Hematopoietic multipotent progenitor cell (in vitro differentiated cells): ENCODE measurements around the gene FARS2. TPM values are rescaled to one million over a fixed set of nuclear protein-coding genes. Genes with fewer than 3 reads are reported as not detected.

Experiments used
- DNase-seq, 3 donors: peaks; one replicate each; pipeline ENCODE4 v3.0.0-alpha.2; 2011 to 2015; ENCODE audit warnings: low read depth in 2 of 3, low spot score in 2 of 3
- total RNA-seq: library from RNA; depleted of rRNA; stranded (reverse); fragments of >200 nt; gene quantifications from one replicate; pipeline ENCODE4 v1.2.3, GENCODE V29; 2012

The FARS2 gene
- total RNA-seq, 1 donor, result 47.1 TPM

GRCh38 chr6:5316951-5317350, 55.6 kb downstream of the FARS2 start:
- no peak for DNase-seq

- DNase-seq, result no peak
Measured at GRCh38 chr6:5318617-5319272, 57.4 kb downstream of the FARS2 start.

DNA sequence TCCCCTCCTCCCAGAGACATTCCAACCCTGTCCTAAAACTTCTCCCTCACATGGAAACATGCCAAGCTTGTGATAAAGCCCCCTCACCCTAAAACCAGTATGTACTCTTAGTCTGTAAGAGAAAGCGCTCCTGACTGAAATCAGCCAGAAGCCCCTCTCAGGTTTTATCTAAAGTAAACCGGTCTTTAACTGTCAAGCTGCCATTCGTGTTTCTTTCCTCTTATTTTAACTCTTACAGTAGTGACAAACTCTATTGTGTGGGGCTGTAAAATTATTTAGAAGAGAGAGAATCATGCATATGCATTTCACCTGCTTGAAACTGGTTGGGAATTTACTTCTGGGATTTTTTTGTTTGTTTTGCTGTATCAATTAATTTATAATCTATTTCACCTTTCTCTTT, 62.7 kb downstream of the FARS2 start:
- no peak for DNase-seq

GRCh38 chr6:5325173-5325572, 63.9 kb downstream of the FARS2 start:
- DNase-seq, result no peak

DNA sequence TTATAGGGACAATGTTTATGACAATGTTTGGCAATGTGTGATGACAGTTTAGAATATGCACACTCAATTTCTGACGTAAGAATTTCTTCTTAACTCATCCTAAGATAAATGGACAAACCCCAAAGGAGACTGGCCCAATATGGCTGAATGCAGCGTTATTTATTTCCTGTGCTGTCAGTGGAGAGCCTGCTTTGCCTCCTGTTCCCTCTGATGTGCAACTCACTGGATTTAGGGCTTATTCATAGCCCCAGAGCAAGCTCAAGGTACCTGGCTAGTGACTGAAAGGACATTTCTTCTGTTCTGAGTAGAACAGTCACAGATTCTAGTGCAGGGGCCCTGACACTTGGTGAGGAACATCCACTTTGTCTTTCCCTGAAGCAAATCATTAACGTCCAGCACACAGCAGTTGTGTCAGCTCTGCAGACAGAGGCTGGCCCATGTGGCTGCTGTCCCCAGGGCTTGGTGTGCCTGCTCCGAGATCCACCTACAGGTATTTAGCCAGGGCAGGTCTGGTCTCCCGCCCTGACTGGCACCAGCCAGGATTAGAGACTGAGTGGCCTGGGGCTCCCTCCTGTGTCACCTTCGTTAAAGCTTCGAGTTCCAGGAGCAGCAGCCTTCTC, 64.8 kb downstream of the FARS2 start:
- DNase-seq, result no peak

GRCh38 chr6:5328800-5329199, 67.5 kb downstream of the FARS2 start:
- DNase-seq, result no peak

DNA sequence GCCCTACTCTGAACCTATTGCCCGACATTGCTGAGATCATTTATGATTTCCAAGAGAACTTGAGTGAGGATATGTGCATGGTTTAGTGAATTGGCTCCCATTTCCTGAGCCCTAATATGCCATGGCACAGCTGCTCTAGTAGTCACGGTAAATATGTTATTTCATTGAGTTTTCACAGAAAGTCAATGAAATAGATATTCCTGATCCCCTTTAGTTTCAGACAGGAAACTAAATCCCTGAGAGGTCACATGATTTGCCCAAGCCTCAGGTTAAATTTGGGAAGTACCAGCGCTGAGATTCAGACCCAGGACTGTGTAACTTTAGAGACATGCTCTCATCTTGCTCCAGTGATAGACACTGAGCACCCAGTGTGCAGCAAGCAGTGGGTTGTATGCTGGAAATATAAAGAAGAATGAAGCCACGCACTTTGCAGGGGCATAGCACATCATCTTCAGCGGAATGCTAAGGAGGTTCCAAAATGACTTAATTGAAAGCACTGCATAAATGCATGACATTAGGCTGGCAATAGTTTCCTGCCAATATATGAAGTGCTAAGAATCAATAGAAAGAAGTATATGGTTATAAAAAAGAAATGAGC, 70.6 kb downstream of the FARS2 start:
- no peak for DNase-seq

DNA sequence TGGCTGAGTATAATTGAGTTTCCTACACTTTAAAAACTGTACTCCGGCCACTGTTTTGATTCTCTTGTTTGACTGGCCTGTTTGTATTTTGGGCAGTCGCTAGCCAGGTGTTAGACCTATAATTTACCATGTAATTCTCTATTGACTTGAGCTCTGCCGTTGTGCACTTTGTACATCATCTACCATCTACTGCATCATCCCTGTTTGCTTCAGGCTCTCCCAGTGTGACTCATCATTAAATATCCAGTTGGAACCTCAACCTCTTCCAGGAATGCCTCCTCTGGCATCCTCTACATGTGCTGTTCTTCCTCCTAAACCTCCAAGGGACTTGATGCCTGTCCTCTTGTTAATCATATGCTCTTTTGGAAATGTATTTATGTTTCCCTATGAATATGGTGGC, 72.3 kb downstream of the FARS2 start:
- DNase-seq, result no peak

DNA sequence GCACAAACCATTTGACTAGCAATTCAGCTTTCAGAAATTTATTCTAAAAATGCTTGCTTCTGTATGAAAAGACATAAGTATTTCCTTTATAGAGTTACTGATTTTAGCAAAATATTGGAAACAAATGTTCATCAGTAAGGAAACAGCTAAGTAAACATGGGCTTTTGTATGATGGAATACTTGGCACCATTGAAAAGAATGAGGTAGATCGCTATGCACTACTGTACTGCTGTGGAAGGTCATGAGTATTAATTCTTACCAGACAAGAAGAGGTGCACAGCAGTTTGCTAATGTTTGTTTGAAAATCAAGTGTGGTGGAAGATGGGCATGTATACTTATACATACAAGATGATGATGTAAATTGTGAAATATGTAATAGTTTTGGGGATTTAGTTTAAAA, 73.0 kb downstream of the FARS2 start:
- DNase-seq, result no peak

- no peak for DNase-seq
Measured at GRCh38 chr6:5335020-5335419, 73.7 kb downstream of the FARS2 start.

GRCh38 chr6:5337573-5337972, 76.3 kb downstream of the FARS2 start:
- no peak for DNase-seq

GRCh38 chr6:5338177-5338960, 77.1 kb downstream of the FARS2 start:
- no peak for DNase-seq

DNA sequence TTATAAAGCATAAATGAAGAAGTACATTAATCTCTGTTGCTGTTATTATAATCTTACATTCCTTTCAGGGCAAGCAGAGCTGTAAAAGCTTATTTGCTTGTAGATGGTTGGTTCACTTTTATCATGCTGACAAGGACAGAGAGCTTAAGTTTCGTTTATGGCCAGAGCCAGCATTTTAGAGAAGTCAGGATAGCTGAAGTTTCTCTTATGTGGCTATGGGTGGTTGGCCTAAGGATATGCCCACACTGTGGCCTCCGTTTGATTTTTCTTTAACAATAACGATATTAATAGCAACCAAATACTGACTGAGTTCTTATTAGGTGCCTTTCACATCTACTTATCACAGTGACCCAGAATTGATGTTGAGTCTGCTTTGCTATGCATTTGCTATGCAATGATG, 78.5 kb downstream of the FARS2 start:
- no peak for DNase-seq

DNA sequence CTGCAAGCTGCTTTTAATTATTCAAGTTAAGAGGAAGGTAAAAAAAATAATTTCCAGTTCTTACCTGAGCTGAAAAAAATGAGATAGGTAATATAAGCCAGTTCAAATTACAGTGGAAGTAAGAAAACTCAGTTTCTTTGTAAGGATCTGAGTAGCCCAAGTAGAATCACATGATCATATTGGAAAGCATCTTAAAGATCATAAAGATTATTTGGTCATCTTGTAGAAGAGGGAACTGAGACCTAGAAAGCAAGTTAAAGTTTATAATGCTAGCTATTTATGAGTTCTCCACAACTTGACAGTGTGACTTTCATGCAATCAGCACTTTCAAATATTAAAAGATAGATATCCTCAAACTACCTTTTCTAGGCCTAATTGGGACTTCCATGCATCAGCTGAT, 80.5 kb downstream of the FARS2 start:
- DNase-seq, result no peak

DNA sequence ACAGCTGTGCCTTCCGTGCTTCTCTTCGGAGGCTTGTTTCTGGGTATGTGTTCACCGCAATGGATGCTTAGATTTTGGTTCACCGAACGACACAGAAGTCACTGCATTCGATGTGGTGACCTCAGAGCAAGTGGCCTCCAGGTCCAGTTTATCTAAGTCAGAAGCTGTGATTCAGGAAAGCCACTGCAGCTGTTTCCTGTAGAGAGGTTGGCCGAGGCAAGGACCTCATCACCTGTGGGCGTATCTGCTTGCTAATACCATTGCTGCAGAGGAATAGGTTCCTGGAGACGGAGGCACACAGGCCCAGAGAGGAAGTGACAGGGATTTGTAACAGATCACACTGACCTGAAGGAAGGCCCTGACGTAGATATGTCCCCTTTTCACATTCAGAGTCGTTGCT, 82.7 kb downstream of the FARS2 start:
- DNase-seq, result no peak

DNA sequence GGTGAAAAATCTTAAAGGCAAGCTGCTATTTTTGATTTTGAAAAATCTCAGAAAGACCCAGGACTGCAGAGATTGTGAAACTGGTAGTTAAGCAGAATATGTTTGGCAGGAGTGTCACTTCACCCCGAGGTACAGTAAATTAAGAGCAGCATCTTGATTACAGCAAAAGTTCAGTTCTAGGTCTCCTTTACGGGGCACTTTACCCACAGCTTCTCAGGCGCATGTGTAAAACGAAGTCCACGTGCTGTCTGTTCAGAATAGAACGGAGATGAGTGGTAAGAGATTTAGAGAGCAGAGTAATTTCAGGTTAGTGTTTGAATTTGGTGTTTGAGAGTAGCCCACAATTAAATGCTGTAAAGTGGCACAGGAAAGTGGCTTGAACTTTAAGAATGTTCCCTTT, 84.0 kb downstream of the FARS2 start:
- no peak for DNase-seq

DNA sequence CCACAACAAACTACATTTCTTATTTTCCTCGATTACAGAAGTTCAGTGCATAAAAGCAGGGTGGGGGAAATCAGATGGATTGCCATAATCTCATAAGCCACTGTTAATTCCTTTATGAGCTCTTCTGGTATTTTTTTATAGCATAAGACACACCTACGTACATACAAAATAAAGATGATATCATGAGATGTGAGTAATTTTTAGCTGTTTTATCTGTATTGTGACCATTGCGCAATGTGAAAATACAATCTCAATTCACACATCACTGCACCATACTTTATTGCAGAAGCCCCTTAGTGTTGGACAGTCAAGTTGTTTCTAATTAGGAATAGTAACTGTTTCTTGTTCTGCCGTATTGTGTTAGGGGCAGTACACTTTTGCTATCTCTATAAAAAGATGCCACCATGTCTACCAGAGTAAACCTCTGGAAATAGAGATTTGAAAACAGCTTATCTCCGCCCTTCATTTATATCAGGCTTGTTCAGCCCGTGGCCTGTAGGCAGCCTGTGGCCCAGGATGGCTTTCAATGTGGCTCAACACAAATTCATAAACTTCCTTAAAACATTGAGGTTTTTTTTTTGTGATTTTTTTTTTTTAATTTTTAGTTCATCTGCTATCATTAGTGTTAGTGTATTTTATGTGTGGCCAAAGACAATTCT, 90.4 kb downstream of the FARS2 start:
- DNase-seq, result peak in 2 of 3 donors; percentile 2 to 7

DNA sequence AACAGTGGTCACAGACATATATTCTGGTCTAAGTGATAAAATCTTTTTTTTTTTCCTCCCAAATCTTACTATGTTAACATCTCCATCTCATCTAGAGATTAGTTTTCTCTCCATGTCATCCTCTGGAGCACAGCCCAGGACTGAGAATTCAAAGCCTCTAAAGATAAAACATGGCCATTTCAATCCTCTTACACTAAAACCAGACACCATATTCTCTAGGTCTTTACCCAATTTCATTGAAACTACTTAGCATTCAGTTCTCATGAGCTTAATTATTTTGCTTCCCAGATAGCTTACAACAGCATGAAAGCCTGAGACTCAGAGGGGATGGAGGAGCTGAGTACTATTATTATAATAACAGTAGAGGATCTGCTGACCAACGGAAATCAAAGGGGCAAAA, 92.7 kb downstream of the FARS2 start:
- no peak for DNase-seq

- no peak for DNase-seq
Measured at GRCh38 chr6:5357486-5357885, 96.2 kb downstream of the FARS2 start.

GRCh38 chr6:5359417-5359816, 98.1 kb downstream of the FARS2 start:
- no peak for DNase-seq

- no peak for DNase-seq
Measured at GRCh38 chr6:5361396-5361795, 100.1 kb downstream of the FARS2 start.
